HG03064 (cell line): ENCODE measurements around the gene TGOLN2.

Experiments used
- ATAC-seq: cut with Tn5 transposase; IDR thresholded peaks from one replicate; pipeline ENCODE4 v1.9.1; 2021; ENCODE audit warnings: low read depth; ENCODE audit not compliant: unreplicated experiment

TGOLN2 gene

GRCh38 chr2:85309699-85310321, 18.0 kb downstream of the TGOLN2 start:
- ATAC-seq = no peak

- ATAC-seq = no peak
Observed at GRCh38 chr2:85308896-85309555, 18.8 kb downstream of the TGOLN2 start.

- no peak for ATAC-seq
Observed at GRCh38 chr2:85308201-85308600, 19.6 kb downstream of the TGOLN2 start.

GRCh38 chr2:85307527-85307897, 20.3 kb downstream of the TGOLN2 start:
- no peak for ATAC-seq

GRCh38 chr2:85303780-85304531, 23.8 kb downstream of the TGOLN2 start:
- ATAC-seq = no peak

GRCh38 chr2:85302121-85302520, 25.7 kb downstream of the TGOLN2 start:
- ATAC-seq = no peak

- no peak for ATAC-seq
Observed at GRCh38 chr2:85291425-85292023, 36.3 kb downstream of the TGOLN2 start.

GRCh38 chr2:85288244-85288725, 39.5 kb downstream of the TGOLN2 start:
- no peak for ATAC-seq

- ATAC-seq = no peak
Observed at GRCh38 chr2:85287721-85288120, 40.1 kb downstream of the TGOLN2 start.

GRCh38 chr2:85286918-85287317, 40.9 kb downstream of the TGOLN2 start:
- ATAC-seq = no peak

- no peak for ATAC-seq
Observed at GRCh38 chr2:85283641-85284040, 44.1 kb downstream of the TGOLN2 start.

GRCh38 chr2:85282914-85283313, 44.9 kb downstream of the TGOLN2 start:
- no peak for ATAC-seq

GRCh38 chr2:85281553-85281952, 46.2 kb downstream of the TGOLN2 start:
- ATAC-seq = no peak

- no peak for ATAC-seq
Observed at GRCh38 chr2:85278361-85278760, 49.4 kb downstream of the TGOLN2 start.

GRCh38 chr2:85277416-85278158, 50.2 kb downstream of the TGOLN2 start:
- ATAC-seq = no peak

GRCh38 chr2:85276571-85277118, 51.1 kb downstream of the TGOLN2 start:
- ATAC-seq = no peak

- ATAC-seq = no peak
Observed at GRCh38 chr2:85275984-85276540, 51.7 kb downstream of the TGOLN2 start.

GRCh38 chr2:85273738-85274731, 53.8 kb downstream of the TGOLN2 start:
- ATAC-seq = no peak

GRCh38 chr2:85272357-85272756, 55.4 kb downstream of the TGOLN2 start:
- ATAC-seq = no peak
